NCI-H345 treated with DMSO at 0.1 percent for 48 hours (cell line): ENCODE data around the gene TLR9.
A peak's percentile ranks its signal among the peaks of the same experiment; 100 is the strongest.

ENCODE experiments used
- DNase-seq: peaks from one replicate; lab custom pipeline; 2025; ENCODE audit not compliant: unreplicated experiment; lab: John Stamatoyannopoulos, UW

Gene TLR9

DNA sequence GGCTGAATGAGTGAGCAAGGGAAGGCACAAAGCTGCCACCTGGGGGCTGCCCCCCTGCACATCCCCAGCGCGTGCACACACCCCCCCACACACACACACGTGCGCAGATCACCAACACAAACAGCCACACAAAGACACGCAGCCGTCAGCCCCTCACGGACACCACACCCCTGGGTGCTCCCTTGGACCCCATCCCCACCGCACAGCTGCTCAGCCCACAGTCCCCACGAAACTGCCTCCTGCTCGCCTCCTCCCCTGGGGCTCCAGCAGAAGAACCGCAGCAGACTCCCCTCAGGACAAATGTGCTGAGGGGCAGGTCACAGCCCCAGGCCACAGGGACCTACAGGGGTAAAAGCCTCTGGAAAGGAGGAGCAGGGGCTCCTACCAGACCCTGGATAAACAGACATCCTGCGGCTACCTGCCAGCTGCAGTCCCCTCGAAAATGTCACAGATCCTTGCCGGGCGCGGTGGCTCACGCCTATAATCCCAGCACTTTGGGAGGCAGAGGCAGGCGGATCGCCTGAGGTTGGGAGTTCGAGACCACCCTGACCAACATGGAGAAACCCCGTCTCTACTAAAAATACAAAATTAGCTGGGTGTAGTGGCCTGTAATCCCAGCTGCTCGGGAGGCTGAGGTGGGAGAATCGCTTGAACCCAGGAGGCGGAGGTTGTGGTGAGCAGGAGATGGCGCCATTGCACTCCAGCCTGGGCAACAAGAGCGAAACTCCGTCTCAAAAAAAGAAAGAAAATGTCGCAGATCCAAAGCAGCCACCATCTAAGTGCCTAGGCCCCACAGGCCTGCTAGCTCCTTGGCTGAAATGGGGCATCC lies 7.0 kb upstream of the TLR9 start:
- DNase-seq, result no peak

DNA sequence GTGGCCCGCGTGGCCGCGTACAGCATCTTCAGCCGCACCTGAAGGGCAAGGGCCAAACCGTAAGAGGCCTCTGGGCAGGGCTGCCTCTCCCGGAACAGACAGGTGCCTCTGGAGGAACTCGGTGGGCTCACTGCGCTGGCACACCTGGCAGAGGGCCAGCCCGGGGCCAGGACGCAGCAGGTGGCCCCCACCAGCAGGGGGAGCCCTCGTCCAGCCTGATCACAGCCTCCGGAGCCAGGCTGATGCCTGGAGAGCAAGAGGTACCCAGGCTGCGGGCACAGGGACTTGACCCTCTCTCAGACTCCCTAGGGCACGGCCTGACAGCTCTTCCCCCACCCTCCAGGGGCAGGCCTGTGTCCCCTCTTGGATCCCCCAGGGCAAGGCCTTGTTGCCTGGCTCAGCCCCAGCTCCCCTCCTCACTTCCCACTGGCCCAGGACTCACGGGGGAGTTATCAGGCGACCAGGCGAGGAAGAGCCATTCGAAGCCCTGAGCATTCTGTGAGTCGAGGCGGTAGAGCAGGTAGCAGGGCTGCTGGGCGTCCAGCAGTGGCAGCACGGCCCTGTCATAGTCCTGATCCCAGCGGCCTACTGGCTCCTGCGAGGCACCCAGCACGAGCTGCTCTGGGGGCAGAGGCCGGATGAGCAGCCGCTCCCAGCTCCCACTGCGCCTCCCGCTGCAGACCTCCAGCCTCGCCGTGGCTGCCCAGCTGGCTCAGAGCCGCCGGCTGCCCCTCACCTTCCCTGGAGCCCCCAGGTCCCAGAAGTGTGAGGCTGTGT lies 6.2 kb upstream of the TLR9 start:
- DNase-seq, result peak; percentile 7

DNA sequence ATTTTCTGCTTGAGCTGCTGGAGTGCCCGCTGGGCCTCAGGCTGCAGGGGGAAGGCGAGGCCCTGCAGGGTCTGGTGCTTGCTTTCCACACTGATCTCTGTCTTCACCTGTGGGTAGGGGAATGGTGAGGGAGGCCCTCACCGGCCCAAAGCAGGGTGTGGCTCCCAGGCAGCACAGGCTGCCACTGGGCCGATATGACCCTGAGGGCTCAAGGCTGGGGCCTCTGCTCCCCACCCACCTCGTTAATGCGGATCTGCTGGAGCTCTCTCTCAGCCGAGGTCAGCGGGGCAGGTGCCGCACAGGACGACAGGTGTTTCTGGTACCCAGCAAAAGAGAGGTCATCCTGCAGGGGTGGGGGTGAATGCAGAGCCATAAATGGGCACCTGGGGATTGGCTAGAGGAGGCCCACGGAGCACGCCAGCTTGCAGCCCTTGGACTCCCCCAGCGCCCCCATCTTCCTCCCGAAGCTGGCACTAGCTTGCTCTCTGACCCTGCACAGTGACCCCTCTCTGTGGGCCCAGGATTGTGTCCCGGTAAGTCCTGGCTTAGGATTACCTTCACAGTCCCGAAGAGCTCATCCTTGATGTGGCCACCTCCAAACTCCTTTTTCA lies 5.5 kb upstream of the TLR9 start:
- no peak for DNase-seq

DNA sequence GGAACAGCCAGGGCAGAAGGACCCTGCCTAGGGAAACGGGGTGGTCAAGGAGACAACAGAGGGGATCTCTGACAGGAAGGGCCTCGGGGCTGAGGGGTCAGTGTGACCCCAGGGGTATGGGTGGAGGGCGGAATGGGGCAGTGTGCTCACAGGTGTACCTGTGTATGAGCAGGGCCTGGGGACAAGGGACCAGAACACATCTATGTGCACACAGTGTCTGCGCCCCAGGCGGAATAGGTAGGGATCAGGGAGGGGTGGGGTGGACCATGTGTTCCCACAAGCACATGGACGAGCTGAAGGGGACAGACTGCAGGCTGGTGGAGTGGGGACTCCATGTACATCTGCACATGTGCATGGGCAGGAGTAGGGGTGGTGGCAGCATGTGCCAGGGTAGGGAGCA lies 5.0 kb upstream of the TLR9 start:
- DNase-seq, result no peak

DNA sequence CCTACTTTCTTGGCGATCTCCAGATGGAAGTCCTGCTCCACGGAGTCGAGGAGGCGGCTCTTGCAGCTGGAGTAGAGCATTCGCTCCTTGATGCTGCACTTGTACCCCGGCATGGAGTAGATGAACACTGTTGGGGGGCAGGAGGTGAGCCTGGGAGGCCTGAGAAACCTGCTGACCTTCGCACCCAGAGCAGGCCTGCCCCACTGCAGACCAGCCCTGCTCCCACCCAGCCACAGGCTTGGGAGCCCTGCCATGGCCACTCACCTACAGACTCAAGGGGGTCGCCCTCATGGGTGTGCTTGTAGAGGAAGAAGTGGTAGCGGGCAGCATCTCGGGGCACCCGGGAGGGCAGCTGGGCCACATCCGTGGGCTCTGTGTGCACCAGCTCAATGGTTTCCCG lies 4.2 kb upstream of the TLR9 start:
- no peak for DNase-seq

DNA sequence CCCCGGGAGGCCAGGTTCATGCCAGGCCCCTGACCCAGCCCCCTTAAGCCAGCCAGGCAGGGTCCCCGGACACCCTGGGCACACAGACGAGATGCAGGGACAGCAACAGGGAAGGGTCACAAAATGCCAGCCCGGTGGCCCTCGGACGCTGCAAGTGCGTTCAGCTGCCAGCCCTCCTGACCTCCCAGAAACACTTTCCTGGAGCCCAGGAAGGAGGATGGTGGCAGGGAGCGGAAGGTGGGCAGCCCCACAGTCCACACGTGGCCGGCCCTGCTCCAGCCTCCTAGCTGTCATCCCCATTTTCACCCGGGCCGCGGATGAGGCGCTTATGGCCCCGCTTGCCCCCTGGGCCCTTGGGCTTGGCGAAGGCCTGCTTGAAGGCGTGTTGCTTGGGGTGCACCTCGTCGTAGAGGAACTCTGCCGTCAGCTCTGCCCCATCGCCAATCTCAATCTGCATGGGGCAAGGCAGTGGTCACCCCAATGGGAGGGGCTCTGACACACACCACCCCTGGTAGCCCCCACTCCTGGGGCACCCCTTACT lies 3.4 kb upstream of the TLR9 start:
- no peak for DNase-seq

DNA sequence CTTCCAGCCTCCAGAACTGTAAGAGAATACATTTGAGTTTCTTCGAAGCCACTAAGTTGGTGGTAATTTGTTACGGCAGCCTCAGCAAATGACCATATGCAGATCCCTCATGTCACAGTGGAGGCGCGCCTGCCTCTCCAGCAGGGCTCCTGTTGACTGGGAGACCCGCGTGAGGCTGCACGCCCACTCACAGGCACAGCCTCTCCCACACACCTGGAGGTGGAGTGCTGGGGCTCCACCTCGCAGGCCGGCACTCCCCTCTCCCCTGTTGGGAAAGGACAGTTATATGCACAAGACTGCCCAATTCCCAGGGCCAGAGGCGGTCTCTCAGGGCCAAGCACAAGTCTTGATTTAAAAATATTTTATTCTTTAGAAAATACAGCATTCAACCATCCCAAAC lies 2.8 kb upstream of the TLR9 start:
- DNase-seq, result no peak

DNA sequence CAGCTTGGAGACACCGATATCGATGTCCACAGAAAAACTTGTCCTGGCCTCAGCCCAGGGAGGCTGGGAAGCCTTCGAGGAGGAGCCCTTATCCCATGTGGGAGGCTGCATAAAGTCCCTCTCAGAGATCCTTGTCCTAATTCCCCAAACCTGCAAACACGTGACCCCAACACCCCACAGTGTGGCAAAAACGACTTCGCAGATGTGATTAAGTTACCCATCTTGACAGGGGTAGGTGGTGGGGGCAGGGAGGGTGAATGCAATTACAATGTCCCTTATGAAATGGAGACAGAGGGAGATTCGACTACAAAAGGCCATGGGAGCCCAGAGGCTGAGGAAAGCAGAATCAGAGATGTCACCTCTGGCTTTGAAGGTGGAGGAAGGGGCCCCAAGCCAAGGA lies 2.3 kb upstream of the TLR9 start:
- no peak for DNase-seq

DNA sequence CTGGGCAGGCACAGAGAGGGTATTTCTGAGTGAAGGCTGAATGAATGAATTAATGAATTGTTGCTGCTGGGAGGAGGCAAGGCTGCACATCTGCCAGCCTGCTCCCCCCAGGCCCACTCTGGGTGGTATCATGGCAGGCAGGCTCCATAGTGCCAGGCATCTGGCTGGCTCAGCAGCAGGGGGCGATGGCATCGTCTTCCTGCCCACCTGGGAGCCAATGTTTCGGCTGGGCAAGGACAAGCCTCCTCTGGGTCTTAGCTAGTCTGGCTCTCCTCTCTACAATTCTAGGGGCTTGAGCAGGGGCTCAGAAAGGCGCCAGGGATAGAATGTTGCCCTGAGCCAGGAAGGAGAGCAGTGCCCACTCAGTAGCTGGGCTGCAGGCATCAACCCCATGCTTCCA lies 1.7 kb upstream of the TLR9 start:
- no peak for DNase-seq

DNA sequence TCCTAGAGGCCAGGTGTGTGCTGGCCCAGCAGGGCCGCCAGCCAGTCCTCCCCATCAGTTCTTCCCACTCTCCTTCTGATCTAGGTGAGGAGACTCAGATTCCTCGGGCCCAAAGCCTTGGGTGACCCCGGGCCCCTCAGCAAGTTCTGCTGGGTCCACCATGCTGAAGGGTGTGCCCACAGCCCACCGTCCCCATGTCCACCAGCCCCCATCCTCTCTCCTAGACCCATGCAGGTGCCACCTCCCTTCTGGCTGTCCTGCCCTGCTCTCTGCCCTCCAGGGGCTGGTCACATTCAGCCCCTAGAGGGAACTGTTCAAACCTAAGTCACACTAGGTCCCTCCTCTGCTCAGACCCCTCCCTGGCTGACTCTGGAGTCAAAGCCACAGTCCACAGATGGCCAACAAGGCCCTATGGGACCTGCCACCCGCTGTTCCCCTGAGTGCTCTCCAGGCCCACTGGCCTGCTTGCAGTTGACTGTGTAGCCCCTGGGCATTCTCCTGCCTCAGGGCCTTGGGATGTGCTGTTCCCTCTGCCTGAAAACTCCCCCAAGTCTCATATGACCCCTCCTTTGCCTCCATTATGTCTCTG lies 878 bp upstream of the TLR9 start:
- no peak for DNase-seq

DNA sequence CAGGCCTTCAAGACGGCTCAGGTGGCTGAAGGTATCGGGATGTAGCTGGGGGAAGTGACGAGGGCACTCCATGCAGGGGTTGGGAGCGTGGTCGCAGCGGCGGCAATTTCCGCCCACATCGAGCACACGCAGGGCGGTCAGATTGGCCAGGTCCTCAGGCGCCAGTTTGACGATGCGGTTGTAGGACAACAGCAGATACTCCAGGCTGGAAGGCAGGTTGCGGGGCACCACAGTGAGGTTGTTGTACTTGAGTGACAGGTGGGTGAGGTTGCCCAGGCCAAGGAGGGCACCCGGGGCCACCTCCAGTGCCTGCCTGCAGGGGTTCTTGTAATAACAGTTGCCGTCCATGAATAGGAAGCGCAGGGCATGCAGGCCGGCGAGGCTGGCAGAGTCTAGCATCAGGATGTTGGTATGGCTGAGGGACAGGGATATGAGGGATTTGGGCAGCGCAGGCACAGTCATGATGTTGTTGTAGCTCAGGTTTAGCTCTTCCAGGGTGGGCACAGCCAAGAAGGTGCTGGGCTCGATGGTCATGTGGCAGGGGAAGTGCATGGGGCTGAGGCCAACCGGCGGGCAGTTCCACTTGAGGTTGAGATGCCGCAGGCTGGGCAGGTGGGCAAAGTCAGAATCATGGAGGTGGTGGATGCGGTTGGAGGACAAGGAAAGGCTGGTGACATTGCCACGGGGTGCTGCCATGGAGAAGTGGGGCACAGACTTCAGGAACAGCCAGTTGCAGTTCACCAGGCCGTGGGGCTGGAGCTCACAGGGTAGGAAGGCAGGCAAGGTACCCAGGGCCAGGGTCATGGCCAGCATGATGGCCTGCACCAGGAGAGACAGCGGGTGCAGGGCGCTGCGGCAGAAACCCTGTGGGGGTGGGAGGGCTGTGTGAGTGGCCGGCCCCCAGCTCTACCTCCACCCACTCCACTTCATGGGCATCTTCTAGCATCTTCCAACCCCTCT lies 1.7 kb downstream of the TLR9 start:
- no peak for DNase-seq

DNA sequence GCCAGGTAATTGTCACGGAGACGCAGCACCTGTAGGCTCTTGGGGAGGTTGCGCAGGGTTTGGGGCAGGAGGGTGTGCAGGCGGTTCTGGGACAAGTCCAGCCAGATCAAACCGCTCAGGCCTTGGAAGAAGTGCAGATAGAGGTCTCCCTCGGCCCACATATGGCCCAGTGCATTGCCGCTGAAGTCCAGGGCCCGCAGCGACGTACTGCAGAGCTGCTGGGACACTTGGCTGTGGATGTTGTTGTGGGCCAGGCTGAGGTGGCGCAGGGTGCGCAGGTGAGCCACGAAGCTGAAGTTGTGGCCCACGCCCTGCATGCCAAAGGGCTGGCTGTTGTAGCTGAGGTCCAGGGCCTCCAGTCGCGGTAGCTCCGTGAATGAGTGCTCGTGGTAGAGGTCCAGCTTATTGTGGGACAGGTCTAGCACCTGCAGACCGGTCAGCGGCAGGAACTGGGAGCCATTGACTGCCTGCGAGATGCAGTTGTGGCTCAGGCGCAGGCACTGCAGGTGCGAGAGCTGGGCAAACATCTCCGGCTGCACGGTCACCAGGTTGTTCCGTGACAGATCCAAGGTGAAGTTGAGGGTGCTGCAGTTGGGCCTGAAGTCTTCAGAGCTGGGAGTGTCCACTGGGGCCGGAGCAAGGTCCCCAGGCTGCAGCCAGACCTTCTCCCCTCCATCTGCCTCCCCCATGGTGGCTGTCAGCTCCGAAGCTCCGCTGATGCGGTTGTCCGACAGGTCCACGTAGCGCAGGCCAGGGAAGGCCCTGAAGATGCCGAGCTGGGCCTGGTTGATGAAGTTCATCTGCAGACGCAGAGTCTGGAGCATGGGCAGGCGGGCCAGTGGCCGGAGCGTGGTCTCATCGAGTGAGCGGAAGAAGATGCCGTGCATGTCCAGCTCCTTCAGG lies 2.9 kb downstream of the TLR9 start:
- DNase-seq, result no peak

DNA sequence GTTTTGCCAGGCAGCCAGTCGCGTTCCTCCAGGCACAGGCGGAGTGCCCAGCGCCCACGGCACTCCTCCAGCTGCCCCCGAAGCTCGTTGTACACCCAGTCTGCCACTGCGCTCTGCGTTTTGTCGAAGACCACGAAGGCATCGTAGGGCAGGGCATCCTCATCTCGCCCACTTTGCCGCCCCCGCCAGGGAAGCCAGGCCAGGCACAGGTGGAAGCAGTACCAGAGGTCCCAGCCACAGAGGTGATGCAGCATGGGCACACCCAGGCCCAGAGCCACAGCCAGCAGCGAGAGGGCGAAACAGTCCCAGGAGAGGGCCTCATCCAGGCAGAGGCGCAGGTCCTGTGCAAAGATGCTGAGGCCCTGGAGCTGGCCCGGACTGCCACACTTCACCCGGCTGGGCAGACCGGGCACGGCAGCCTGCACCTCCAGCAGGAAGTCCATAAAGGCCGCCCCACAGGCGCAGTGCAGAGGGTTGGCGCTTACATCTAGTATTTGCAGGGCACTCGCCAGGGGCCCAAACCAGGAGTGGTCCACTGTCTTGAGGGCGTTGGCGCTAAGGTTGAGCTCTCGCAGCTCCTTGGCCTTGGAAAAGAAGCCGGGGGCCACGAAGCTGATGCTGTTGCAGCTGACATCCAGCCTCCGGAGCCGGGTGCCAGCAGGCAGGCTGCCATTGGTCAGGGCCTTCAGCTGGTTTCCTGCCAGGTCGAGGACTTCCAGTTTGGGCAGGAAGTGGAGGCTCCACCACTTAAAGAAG lies 3.7 kb downstream of the TLR9 start:
- no peak for DNase-seq

DNA sequence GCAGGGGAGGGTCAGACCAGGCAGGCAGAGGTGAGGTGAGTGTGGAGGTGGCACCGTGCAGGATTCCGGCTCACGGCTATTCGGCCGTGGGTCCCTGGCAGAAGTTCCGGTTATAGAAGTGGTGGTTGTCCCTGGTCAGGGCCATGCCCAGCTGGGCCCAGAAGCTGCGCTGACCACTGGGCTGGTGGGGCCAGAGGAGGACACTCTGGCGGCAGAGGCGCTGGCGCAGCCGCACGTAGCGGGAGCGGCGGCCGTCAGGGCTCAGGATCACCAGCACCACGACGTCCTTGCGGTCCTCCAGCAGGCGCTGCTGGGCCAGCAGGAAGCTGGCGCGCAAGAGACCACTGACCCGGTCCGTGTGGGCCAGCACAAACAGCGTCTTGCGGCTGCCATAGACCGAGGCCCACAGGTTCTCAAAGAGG lies 4.3 kb downstream of the TLR9 start:
- DNase-seq, result no peak

DNA sequence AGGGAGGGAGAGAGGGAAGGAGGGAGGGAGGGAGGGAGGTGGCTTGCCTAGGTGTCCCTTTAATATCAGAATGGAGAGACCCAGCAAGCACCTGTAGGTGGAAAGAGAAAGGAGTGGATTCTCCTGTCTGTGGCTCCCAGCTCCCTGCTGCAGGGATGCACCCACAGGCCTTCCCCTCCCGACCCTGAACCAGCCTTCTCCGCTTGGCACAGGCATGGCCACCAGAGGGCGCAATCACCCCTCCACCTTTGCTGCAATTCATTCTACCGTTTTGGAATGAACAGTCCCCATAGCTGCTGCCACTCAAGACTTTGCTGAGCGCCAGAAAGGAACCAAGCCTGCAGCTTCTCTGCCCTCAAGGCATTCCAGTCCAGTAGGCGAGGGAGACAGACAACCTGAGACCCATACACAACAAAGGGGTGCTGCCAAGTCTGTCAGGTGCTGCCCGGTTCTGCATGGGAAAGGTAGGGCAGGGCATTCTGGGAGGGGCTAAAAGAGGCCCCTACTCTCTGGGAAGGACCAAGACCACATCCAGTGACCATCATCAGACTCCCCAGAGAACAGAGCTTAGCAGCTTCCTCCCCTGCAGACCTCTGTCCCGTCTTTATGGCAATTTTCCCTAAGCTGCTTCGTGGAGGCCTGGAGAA lies 4.9 kb downstream of the TLR9 start:
- DNase-seq, result peak; percentile 9

DNA sequence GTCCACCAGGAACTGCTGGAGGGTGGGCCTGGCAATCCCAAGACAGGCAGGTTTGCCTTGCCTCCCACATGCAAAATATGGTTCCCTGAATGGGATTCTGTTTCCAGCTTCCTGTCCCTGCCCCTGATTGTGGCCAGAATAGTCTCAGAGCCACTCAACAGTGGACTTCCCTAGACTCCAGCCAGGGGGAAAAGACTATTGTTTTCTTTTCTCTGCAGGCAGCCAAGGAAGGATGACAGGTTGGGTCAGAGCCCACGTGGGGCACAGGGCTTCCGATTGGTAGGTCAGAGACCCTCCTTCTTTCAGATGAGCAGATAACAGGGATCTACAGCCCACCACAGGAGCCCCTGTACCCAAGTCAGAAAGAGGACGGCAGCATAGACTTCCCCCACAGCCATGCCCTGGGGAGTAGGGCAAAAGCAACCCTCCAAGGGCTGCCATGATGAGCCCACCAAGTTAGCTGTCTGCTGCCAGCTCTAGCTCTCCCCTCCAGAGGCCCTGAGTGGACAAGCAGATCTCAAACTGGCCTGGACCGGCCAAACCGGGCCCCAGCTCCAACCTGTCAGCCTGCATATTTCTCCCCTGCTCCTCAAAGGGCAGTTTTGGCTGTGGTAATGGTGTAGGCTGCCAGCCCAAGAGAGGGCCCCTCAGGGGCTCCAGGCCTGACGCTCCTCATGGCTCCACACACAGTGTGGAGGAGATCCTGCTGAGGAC lies 6.4 kb downstream of the TLR9 start:
- DNase-seq, result no peak

DNA sequence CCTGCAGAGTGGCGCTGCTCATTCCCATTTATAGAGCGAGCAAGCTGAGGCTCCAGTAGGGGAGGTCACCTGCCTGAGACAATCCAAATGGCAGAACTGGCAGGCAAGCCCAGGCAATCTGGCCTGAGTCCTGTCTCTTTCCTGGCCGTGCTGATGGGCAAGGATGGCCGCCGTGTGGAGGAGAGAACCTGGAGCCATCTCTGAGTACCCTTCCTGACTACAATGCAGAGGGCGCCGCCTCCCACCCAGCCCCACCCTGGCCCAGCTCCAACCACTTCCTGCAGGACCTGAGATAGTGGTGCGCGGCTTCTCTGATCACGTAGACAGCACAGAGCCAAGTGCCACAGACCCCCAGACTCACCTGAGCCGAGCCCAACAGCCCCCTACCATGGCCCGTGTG lies 7.0 kb downstream of the TLR9 start:
- no peak for DNase-seq
